ENCODE results near the gene ZNF208. TPM values are rescaled to one million over a fixed set of nuclear protein-coding genes. Genes with fewer than 3 reads are reported as not detected.
"Not testable (repeated sequence)": the region's sequence is repeated elsewhere in the genome, so short reads cannot be mapped to it uniquely, and the experiment has no call there.

ZNF208 gene
- total RNA-seq, result 1 to 10 TPM in 2 of 3 donors, under 1 TPM in 1; 0.98 to 1.9 (median 1.2) TPM
- total RNA-seq (2013), result 1.7 TPM

GRCh38 chr19:22010437-22011143 lies at the start of gene ZNF208:
Gene ZNF208, minus strand, starts transcription at chr19:22010943. Its CDS starts 149 bp downstream, at chr19:22010794.
- 15% methylated on average over 29 of the region's 29 CpGs for WGBS (ENCODE audit: insufficient coverage)
- H3K27me3 Mint-ChIP-seq (ENCODE audit: low read depth in 2 of 2); H3K36me3 ChIP-seq (ENCODE audit: control insufficient read depth, insufficient read depth, low read length); H3K4me1 ChIP-seq (ENCODE audit: control insufficient read depth, insufficient read depth, low read length); H3K36me3 Mint-ChIP-seq; H3K9me3 Mint-ChIP-seq; H3K4me1 Mint-ChIP-seq; H3K4me3 ChIP-seq (ENCODE audit: low read length); H3K27me3 ChIP-seq (ENCODE audit: control insufficient read depth, insufficient read depth, low read length); H3K27ac Mint-ChIP-seq; intact Hi-C loops (cut with micrococcal nuclease); H3K27ac ChIP-seq (ENCODE audit: low read length): not testable (repeated sequence)
- DNase-seq (peak in 1 of 2 donors; percentile 27), ATAC-seq (peak; percentile 31 to 69 (median 37))
- H3K4me3 Mint-ChIP-seq, result peak within 1 kb of the TSS; percentile 68
- H3K9me3 ChIP-seq (ENCODE audit: control insufficient read depth, insufficient read depth, low read length), result peaks cover 16% of the 10 kb centered on the region

DNA sequence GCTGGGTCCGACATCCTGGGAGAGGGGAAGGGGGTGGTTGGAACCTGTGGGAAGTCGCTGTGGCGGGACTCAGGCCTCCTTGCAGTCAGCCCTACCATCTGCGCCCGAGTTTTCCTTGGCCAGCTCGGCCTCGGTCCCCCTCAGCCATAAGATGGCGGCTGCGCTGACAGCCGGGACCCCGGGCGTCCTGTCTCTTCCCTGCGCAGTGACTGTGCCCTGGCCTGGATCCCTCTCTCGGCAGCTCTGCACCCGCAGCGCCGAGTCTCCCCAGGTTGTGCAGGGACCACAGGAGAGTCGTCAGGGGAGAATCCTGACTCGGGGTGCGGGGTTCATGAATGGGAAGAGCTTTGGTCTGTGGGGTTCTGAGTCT lies 41.9 kb upstream of the ZNF208 start:
- peak overlapping the region; percentile 97 for H3K4me3 Mint-ChIP-seq
- TF ChIP-seq, protein P1, sequence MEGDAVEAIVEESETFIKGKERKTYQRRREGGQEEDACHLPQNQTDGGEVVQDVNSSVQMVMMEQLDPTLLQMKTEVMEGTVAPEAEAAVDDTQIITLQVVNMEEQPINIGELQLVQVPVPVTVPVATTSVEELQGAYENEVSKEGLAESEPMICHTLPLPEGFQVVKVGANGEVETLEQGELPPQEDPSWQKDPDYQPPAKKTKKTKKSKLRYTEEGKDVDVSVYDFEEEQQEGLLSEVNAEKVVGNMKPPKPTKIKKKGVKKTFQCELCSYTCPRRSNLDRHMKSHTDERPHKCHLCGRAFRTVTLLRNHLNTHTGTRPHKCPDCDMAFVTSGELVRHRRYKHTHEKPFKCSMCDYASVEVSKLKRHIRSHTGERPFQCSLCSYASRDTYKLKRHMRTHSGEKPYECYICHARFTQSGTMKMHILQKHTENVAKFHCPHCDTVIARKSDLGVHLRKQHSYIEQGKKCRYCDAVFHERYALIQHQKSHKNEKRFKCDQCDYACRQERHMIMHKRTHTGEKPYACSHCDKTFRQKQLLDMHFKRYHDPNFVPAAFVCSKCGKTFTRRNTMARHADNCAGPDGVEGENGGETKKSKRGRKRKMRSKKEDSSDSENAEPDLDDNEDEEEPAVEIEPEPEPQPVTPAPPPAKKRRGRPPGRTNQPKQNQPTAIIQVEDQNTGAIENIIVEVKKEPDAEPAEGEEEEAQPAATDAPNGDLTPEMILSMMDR (IDR thresholded peaks at IDR 0.05), result no peak
- H3K27ac Mint-ChIP-seq, result peak overlapping the region; percentile 86 to 94

DNA sequence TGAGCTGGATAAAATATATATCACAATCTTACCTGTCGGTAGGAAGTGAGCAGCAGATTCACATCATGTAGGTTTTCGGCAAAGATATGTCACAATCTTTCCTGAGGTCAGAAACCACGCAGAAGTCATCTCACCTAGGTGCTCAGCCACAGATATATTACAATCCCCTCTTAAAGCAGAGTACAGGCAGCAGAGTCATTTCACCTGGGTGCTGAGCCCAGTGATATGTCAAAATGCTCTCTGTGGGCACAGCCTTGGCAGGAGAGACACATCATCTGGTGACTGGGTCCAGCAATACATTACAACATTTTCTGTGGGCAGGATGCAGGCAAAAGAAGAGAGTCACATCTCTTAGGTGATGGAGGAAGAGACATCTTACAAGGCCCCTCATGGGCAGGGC lies 30.4 kb upstream of the ZNF208 start:
- H3K36me3 Mint-ChIP-seq; intact Hi-C loops (cut with micrococcal nuclease); H3K27me3 ChIP-seq (ENCODE audit: control insufficient read depth, insufficient read depth, low read length); H3K27ac ChIP-seq (ENCODE audit: low read length); H3K9me3 Mint-ChIP-seq; H3K4me3 ChIP-seq (ENCODE audit: low read length); H3K36me3 ChIP-seq (ENCODE audit: control insufficient read depth, insufficient read depth, low read length); H3K27me3 Mint-ChIP-seq (ENCODE audit: low read depth in 2 of 2); H3K4me3 Mint-ChIP-seq; H3K4me1 Mint-ChIP-seq; H3K9me3 ChIP-seq (ENCODE audit: control insufficient read depth, insufficient read depth, low read length); DNase-seq; H3K4me1 ChIP-seq (ENCODE audit: control insufficient read depth, insufficient read depth, low read length); ATAC-seq; H3K27ac Mint-ChIP-seq: not testable (repeated sequence)
- WGBS (ENCODE audit: insufficient coverage), result 80% methylated on average over 3 of the region's 3 CpGs

More for the DNA sequence above, 41.9 kb upstream of the ZNF208 start:
- DNase-seq (no peak), ATAC-seq (peak; percentile 48 to 54 (median 51))
- no peaks in the 10 kb centered on the region for H3K36me3 ChIP-seq (ENCODE audit: control insufficient read depth, insufficient read depth, low read length)
- intact Hi-C loops (cut with micrococcal nuclease), result no loop called here
- no peaks in the 10 kb centered on the region for H3K27me3 ChIP-seq (ENCODE audit: control insufficient read depth, insufficient read depth, low read length)
- no peaks in the 10 kb centered on the region for H3K36me3 Mint-ChIP-seq
- no peak overlapping the region for H3K27ac ChIP-seq (ENCODE audit: low read length)
- H3K27me3 Mint-ChIP-seq (ENCODE audit: low read depth in 2 of 2), result no peaks in the 10 kb centered on the region
- peaks cover 0 to 3% of the 10 kb centered on the region in 2 donors for H3K9me3 Mint-ChIP-seq
- H3K4me1 ChIP-seq (ENCODE audit: control insufficient read depth, insufficient read depth, low read length), result peaks cover 9% of the 10 kb centered on the region
- H3K9me3 ChIP-seq (ENCODE audit: control insufficient read depth, insufficient read depth, low read length), result no peaks in the 10 kb centered on the region
- peak overlapping the region; percentile 70 for H3K4me3 ChIP-seq (ENCODE audit: low read length)
- 8% methylated on average over 17 of the region's 20 CpGs for WGBS (ENCODE audit: insufficient coverage)
- peaks cover 0 to 9% of the 10 kb centered on the region in 2 donors for H3K4me1 Mint-ChIP-seq

GRCh38 chr19:22030680-22031079 lies 19.9 kb upstream of the ZNF208 start:
- intact Hi-C loops (cut with micrococcal nuclease), result no loop called here
- no peak overlapping the region for H3K27ac ChIP-seq (ENCODE audit: low read length)
- Mint-ChIP-seq H3K27ac (no peak overlapping the region), H3K9me3 (peaks cover 2% of the 10 kb centered on the region in 2 donors), H3K4me1 (no peaks in the 10 kb centered on the region), H3K4me3 (no peak overlapping the region), H3K27me3 (ENCODE audit: low read depth in 2 of 2) (no peaks in the 10 kb centered on the region), H3K36me3 (no peaks in the 10 kb centered on the region)
- TF ChIP-seq, protein P1 (IDR thresholded peaks at IDR 0.05), result no peak
- H3K9me3 ChIP-seq (ENCODE audit: control insufficient read depth, insufficient read depth, low read length), result no peaks in the 10 kb centered on the region
- no peaks in the 10 kb centered on the region for H3K36me3 ChIP-seq (ENCODE audit: control insufficient read depth, insufficient read depth, low read length)
- no peaks in the 10 kb centered on the region for H3K27me3 ChIP-seq (ENCODE audit: control insufficient read depth, insufficient read depth, low read length)
- H3K4me3 ChIP-seq (ENCODE audit: low read length), result no peak overlapping the region
- ATAC-seq (no peak), DNase-seq (no peak)
- H3K4me1 ChIP-seq (ENCODE audit: control insufficient read depth, insufficient read depth, low read length), result no peaks in the 10 kb centered on the region
